ENCODE results near the gene HORMAD2. TPM values are rescaled to one million over a fixed set of nuclear protein-coding genes. Genes with fewer than 3 reads are reported as not detected.

The HORMAD2 gene
- total RNA-seq, 1 donor from 2014 or later = not detected

DNA sequence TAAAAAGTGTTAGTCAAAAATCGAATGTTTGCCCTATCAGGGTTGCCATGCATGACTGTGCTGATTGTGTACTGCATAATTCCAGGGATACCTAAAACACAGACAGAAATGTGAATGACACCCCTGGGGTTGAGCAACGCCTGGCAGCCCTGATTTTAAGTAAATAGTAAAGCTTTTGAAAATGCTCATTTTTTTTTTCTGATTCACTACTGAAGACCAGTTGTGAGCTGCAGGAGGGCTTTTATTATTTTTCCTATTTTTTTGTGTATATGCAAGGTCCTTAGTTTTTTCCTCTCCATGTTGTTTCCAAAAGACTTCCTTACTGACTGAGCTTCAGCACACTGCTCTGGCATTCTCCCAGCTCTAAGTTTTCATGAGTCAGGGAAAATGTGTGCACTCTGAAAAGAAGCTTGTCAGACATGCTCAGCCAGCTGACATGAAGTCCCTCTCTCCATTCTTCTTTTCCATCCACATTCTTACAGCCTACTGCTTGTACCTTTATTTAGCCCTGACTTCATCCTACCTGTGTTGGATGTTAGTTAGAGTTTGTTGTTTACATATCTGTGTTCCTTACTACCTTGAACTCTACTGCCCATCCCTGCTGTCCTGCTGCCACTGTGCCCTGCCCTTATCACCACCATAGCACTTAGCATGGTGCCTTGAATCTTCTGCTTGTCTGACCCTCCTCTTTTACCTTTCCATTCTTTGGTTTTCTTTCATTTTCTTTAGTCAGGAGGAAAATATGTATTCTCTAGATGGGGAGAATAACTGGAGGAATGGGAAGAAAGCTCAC is 79.5 kb downstream of the HORMAD2 start:
- H3K36me3 Mint-ChIP-seq (ENCODE audit: low read depth, unreplicated experiment) = no peaks in the 10 kb centered on the region
- H3K27me3 Mint-ChIP-seq (ENCODE audit: unreplicated experiment) = no peaks in the 10 kb centered on the region
- no peak overlapping the region for H3K4me3 Mint-ChIP-seq (ENCODE audit: unreplicated experiment)
- H3K27ac Mint-ChIP-seq (ENCODE audit: unreplicated experiment) = peak overlapping the region; percentile 13
- TF ChIP-seq, protein P1, sequence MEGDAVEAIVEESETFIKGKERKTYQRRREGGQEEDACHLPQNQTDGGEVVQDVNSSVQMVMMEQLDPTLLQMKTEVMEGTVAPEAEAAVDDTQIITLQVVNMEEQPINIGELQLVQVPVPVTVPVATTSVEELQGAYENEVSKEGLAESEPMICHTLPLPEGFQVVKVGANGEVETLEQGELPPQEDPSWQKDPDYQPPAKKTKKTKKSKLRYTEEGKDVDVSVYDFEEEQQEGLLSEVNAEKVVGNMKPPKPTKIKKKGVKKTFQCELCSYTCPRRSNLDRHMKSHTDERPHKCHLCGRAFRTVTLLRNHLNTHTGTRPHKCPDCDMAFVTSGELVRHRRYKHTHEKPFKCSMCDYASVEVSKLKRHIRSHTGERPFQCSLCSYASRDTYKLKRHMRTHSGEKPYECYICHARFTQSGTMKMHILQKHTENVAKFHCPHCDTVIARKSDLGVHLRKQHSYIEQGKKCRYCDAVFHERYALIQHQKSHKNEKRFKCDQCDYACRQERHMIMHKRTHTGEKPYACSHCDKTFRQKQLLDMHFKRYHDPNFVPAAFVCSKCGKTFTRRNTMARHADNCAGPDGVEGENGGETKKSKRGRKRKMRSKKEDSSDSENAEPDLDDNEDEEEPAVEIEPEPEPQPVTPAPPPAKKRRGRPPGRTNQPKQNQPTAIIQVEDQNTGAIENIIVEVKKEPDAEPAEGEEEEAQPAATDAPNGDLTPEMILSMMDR (IDR thresholded peaks at IDR 0.05; ENCODE audit: unreplicated experiment) = no peak
- no peak for DNase-seq (ENCODE audit: low spot score)
- H3K9me3 Mint-ChIP-seq (ENCODE audit: unreplicated experiment) = no peaks in the 10 kb centered on the region
- peaks cover 9% of the 10 kb centered on the region for H3K4me1 Mint-ChIP-seq (ENCODE audit: unreplicated experiment)

DNA sequence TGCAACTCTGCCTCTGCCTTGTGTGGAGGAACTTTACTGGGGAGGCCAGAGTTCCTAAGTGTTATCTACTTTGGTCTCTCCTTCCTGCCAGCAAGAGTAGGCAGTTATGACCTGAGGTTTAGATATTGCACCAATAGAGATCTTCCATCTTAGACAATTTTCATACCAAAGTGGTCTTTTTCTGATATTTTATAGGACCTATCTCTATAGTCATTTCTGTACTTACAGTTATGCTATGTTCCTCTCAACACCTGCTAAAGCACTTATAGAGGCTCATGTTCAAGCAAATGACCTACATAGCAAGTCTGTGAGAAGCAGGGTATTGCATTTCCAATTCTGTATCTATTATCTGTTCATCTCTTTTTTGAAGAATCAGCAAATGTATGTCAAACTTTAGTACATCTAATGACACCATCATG is 80.8 kb downstream of the HORMAD2 start:
- TF ChIP-seq, protein P1 (IDR thresholded peaks at IDR 0.05; ENCODE audit: unreplicated experiment) = no peak
- Mint-ChIP-seq H3K27ac (ENCODE audit: unreplicated experiment) (no peak overlapping the region), H3K4me1 (ENCODE audit: unreplicated experiment) (no peaks in the 10 kb centered on the region), H3K4me3 (ENCODE audit: unreplicated experiment) (no peak overlapping the region), H3K36me3 (ENCODE audit: low read depth, unreplicated experiment) (no peaks in the 10 kb centered on the region), H3K9me3 (ENCODE audit: unreplicated experiment) (no peaks in the 10 kb centered on the region), H3K27me3 (ENCODE audit: unreplicated experiment) (no peaks in the 10 kb centered on the region)
- DNase-seq (ENCODE audit: low spot score) = no peak

DNA sequence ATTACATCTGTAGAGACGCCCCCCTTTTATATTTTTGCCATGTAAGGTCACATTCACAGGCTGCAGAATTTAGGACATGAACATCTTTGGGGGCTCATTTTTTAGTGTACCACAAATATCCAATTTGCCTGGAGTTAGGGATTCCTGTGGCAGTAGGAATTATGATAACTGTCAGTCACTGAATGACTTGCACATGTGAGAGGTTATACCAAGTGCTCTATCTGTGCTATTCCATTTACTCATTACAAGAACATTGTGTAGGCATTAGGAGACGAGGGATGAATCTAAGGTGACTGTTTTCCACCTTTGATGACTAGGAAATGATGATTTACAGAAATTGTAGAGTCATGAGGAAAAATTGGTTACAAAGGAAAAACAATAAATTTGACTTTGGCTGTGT is 87.0 kb downstream of the HORMAD2 start:
- Mint-ChIP-seq H3K9me3 (ENCODE audit: unreplicated experiment) (no peaks in the 10 kb centered on the region), H3K36me3 (ENCODE audit: low read depth, unreplicated experiment) (no peaks in the 10 kb centered on the region), H3K27ac (ENCODE audit: unreplicated experiment) (no peak overlapping the region), H3K4me3 (ENCODE audit: unreplicated experiment) (no peak overlapping the region), H3K27me3 (ENCODE audit: unreplicated experiment) (no peaks in the 10 kb centered on the region), H3K4me1 (ENCODE audit: unreplicated experiment) (no peaks in the 10 kb centered on the region)
- no peak for DNase-seq (ENCODE audit: low spot score)
- TF ChIP-seq, protein P1 (IDR thresholded peaks at IDR 0.05; ENCODE audit: unreplicated experiment) = no peak

DNA sequence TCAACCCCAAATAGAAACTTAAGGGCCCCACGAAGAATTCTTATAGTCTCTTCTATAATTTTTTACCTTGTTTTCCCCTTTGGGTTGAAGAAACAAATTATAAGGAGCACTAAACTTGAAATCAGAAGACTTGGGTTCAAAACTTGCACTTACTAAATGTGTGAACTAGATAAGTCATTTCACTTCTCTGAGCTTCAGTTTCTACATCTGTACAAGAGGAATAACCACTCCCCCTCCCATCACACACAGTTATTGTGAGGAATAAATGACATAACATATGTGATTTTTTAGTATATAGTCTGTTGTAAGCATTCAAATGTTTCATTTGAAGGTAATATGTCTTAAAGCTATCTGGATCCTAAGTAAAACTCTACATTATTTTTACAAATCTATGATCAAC is 87.5 kb downstream of the HORMAD2 start:
- H3K9me3 Mint-ChIP-seq (ENCODE audit: unreplicated experiment) = no peaks in the 10 kb centered on the region
- no peak overlapping the region for H3K4me3 Mint-ChIP-seq (ENCODE audit: unreplicated experiment)
- no peaks in the 10 kb centered on the region for H3K27me3 Mint-ChIP-seq (ENCODE audit: unreplicated experiment)
- H3K4me1 Mint-ChIP-seq (ENCODE audit: unreplicated experiment) = no peaks in the 10 kb centered on the region
- TF ChIP-seq, protein P1 (IDR thresholded peaks at IDR 0.05; ENCODE audit: unreplicated experiment) = no peak
- no peak overlapping the region for H3K27ac Mint-ChIP-seq (ENCODE audit: unreplicated experiment)
- DNase-seq (ENCODE audit: low spot score) = no peak
- H3K36me3 Mint-ChIP-seq (ENCODE audit: low read depth, unreplicated experiment) = no peaks in the 10 kb centered on the region

DNA sequence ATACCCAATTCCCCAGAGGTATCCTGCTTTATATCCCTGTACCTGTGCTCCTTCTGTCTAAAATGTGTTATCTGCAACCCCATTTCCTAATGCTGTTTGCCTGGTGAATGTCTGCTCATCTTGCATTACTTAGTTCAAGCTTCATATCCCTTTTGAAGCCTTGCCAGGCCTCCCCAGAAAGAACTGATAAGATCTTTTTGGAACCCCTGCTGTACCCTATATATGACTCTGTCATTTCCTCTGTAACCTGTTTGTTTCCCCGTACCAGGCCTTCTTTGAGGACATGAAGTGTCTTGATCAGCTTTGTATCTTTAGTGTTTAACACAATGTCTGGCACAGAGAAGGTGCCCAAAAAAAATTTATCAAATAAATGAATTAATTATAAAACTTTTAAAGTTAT is 88.7 kb downstream of the HORMAD2 start:
- no peak for DNase-seq (ENCODE audit: low spot score)
- Mint-ChIP-seq H3K27ac (ENCODE audit: unreplicated experiment) (no peak overlapping the region), H3K36me3 (ENCODE audit: low read depth, unreplicated experiment) (no peaks in the 10 kb centered on the region), H3K9me3 (ENCODE audit: unreplicated experiment) (no peaks in the 10 kb centered on the region), H3K27me3 (ENCODE audit: unreplicated experiment) (no peaks in the 10 kb centered on the region), H3K4me1 (ENCODE audit: unreplicated experiment) (no peaks in the 10 kb centered on the region), H3K4me3 (ENCODE audit: unreplicated experiment) (no peak overlapping the region)
- TF ChIP-seq, protein P1 (IDR thresholded peaks at IDR 0.05; ENCODE audit: unreplicated experiment) = no peak

All from endothelial cell (in vitro differentiated cells).